ENCODE measurements around the gene C2CD4C.

GRCh38 chr19:456547-457110 lies 47.7 kb upstream of the C2CD4C start:
- no peak for TF ChIP-seq CTCF (IDR thresholded peaks at IDR 0.05)
- TF ChIP-seq POLR2A (IDR thresholded peaks at IDR 0.05), result no peak

Measured in adrenal gland (tissue), 5 donors.